Right hindlimb (tissue), 1 donor: Measurements from ENCODE around the gene SLC38A10.

Source experiments
- DNase-seq: peaks from one replicate; pipeline ENCODE4 v3.0.0-alpha.2; 2018

SLC38A10 gene

DNA sequence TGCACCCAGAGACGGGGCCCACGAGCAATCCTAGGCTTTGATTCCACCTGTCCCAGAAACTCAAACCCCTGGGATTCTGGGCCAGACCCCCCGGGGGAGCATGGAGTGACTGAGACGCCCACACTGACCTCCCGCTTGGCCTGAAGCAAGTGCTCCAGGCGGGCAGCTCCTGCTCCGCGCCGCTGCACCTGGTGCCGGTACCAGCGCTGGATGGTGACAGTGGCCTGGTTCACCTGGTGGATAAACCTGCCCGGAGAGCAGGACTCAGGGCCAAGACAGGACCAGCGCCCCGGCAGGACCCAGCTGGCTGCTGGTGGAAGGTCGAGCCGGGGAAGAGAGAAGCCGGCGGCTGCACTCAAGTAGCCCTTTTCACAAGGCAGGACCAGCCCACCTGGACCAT is 94.9 kb downstream of the SLC38A10 start:
- no peak for DNase-seq

DNA sequence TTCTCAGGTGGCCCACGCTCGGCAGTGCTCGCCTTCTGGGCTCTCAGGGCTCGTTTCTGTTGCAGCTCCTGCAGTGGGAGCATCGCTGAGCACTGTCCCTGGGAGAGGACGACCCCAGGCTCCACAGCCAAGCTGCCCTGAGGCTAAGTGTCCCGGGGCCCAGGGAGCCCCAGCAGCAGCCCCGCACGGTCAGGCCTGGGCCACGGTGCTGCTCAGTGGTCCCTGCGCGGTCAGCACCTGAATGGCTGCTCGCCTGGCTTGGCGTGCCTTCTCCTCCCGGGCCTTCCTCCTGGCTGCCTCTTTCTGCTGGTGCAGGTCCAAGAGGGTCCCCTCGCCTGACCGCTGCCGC is 95.7 kb downstream of the SLC38A10 start:
- DNase-seq = no peak

DNA sequence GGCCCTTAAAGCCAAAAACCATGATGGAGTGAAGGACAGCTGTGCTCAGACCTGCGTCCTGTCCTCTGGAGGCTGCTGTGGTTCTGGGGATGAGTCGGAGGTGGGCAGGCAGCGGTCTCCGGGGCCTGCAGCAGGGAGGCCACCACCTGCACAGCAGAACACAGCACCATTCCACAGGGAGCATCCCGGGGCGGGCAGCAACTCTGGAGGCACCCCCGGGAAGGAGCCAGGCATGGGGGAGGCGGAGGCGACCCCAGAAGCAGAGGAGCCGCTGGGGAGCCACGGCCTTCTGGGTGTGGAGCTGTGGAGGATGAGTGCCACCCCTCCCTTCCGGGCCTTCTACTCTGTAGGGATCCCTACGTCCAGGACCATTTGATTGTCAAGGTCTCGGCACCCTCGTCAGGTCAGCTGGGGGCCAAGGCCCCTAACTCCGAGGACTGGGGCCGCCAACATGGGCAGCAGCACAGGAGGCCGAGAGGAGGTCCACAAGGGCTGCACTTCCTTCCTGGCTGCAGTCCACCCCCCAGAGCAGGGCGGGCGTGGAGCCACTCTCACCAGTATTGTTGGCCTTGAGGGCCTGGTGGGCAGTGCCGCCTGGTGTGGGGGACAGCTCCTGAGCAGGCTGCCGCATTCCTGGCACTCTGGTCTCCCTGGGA is 96.2 kb downstream of the SLC38A10 start:
- DNase-seq = no peak

DNA sequence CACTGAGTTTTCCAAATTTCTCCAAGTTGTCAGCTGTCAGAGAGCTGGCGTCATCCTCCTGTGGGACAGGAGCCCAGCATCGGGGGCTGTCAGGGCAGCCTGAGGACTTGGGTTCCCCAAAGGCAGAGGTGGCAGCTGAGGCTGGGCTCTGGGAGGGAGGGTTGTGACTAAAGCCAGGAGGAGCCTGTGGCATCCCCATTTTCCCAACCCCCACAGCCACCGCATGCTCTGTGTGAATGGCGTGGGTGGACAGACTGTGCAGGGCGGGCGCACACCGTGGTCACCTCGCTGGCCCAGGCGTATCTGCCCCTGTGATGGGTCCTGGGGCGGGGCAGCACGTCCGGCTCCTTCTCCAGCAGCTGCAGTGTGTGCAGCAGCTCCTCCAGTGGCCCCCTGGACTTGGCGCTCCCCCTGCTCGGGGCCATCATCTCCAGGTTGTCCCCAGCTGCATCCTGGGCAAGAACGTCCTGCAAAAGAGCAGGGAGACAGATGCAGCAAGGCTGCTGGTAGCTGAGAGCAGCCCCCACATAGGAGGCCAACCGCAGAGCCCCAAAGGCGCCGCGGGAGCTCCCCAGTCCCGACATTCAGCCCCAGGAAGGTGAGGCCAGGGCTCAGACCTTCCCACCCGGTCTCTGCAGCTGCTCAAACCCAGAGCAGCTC is 97.1 kb downstream of the SLC38A10 start:
- no peak for DNase-seq

DNA sequence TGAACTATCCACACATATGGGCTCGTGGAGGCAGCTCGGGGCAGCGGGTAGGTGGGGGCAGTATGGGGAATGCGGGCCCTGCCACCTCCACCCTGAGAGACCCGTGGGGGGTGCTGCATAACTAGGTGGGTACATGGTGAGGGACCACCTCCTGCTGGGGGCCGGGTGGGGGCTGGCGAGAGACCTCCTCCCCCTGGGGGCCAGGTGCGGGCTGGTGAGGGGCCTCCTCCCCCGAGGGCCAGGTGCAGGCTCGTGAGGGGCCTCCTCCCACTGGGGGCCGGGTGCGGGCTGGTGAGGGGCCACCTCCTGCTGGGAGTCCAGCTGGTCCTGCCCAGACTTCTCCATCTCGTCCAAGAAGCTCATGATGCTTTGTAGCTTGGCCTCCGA is 97.7 kb downstream of the SLC38A10 start:
- no peak for DNase-seq

DNA sequence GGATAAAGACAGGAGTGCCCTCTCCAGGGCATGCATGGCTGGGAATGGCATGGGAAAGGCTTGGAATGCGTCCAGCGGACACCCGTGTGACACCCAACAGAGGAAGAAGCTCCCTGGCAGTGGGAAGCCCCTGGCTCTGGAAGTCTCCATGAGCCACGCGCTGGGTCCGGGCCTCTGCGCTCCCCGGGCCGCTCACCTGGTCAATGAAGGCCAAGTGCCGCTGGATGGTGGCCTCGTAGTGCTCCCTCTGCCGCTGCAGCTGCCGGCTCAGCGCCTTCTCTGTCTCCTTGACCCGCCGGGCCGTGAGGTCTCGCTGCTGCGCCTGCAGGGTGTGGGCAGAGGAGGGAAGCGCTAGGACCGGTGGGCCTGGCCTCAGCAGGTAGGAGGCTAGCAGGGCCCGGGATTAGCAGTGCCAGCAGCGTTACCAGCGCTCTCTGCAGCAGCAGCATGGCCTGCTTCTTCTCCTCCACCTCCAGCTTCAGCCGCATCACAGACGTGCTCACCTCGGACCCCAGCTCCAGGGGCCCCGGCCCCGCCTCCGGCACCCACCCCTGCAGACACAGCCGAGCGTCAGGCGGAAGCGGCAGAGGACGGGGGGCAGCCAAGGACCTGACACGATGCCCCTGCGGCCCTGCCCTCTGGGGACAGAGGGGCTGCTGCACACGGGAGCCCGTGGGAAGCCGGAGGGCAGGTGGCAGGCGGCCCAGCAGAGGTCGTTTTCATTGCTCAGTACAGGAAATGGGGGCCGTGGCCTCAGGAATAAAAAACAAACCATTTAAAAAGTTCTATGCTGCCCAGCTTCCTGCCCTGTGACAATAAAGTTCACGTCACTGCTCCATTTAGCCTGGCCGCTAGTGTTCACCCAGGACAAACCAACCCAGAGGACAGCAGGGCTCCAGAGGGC is 98.3 kb downstream of the SLC38A10 start:
- no peak for DNase-seq

DNA sequence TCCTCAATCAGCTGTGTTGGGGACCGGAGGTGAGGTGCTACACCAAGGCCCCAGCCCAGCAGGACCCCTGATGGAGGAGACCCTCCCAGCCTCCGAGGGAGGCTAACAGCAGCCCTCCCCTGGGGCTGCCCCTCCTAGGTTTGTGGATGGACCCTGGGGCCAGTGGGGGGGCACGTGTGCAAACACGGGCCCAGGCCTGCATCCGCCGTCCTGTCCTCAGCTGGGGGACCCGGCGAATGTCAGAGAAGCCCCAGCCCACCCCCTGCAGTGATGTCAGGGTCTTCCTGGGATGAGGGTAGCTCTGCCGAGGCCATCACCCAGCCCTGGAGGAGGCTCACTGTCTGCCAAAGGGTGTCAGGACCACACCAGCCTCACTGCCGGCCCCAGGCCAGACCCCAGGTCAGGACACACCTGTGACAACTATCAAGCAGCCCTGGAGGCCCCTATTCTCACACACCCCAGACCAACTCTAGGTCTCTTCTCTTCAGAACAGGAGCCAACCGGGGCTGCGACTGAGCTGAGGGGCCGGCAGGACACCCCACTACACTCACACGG is 99.1 kb downstream of the SLC38A10 start:
- DNase-seq = no peak
